SK-N-MC (cell line): Measurements from ENCODE around the gene TRIM10.

Experiments used
- EZH2 ChIP-seq: fragments of 200-600 bp; sonication (generic); IDR thresholded peaks from one replicate; pipeline ENCODE4 v1.6.1; 2017; ENCODE audit warnings: antibody characterized with exemption
- POLR2AphosphoS5 ChIP-seq: IDR thresholded peaks from 2 replicates; pipeline ENCODE4 v1.6.1; 2012; ENCODE audit warnings: mild to moderate bottlenecking, low read depth, low read length, borderline replicate concordance

DNA sequence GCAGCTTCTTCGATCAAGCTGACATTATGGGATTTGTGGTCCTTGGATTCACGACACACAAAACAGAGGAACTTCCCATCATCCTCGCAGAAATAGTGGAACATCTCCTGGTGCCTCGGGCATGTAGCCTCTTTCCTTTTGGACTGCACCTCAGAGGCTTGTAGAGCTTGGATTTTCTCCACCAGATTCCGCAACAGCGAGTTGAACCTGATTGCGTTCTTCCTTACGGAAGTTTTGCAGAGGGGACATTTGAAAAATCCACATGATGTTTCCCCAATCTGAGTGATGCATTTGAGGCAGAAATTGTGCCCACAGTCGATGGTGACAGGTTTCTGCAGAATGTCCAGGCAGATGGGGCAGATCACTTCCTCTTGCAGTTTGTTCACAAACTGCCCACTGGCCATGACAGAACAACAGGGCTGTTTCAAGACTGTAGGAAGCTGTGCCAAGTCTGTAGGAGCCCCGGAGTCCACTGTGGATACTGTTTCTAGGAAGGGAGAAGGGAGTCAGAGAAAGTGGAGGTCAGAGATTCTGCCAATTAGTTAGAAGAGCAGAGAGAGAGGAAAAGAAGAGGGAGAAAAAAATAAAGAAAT lies 48.5 kb downstream of the TRIM10 start:
- no peak for TF ChIP-seq POLR2AphosphoS5
- no peak for TF ChIP-seq EZH2
